Fibroblast of gingiva (primary cell): Measurements from ENCODE around the gene THAP11.

Experiments used
- DNase-seq: peaks from one replicate; pipeline ENCODE4 v3.0.0-alpha.2; 2011; ENCODE audit warnings: low read depth

Gene THAP11

GRCh38 chr16:67841816-67842508 lies at the start of gene THAP11:
THAP11 (plus strand) TSS chr16:67842320; CDS start chr16:67842555, 235 bp downstream.
- peak; percentile 89 for DNase-seq

DNA sequence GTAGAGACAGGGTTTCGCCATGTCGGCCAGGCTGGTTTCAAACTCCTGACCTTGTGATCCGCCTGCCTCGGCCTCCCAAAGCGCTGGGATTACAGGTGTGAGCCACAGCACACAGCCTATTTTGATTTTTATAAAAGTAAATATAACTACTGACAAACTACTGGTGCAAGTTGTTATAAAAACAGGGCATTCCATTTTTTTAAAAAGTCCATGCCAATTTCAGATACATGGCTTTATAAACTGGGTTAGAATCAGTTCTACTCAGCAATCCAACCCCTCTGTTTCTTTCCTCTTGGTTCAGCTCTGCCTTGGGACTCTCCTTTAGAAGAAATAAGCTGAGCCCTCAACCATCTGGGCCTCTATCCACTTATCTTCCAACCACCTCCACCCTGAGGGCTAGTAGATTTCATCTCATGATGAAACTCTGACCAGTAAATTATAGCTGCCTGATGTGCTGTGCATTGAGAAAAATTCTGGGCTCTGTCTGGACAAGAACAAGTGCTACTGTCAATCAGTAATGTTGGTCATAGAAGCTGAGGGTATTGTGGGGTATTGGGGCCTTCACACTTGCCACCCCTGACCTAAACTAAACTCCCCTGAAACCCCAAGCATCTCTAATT lies 45.9 kb upstream of the THAP11 start:
- no peak for DNase-seq

- no peak for DNase-seq
These were observed 41.7 kb upstream of the THAP11 start for GRCh38 chr16:67800338-67800926.

DNA sequence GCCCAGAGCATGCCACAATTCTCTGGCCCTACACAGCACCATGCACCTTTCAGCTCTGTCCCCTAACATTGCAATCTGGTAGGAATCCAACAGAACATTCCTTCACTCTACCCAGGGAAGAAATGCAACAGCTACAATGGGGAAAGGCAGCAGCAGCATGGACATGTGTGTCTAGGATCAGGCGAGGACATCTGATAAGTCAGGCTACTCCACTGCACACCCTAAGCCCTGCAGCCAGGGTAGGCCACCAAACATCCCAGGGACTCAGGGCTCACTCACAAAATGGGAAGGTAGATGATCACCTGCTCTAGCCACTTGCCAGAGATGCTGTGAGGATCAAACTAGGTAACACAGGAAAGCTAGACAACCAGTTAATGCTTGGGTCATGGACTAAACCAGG lies 40.9 kb upstream of the THAP11 start:
- no peak for DNase-seq

DNA sequence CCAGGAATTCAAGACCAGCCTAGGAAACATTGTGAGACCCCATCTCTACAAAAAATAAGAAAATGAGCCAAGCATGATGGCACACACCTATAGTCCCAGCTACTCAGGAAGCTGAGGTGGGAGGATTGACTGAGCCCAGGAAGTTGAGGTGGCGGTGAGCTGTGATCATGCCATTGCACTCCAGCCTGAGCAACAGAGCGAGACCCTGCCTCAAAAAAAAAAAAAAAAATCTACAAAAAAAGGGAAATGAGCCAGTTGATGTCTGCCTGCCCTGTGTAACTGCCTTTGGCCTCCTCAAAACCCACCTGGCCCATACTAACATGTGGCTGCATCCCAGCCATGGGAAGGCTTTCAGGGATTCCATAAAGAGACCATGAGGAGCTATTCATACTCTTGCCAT lies 40.2 kb upstream of the THAP11 start:
- DNase-seq, result no peak

DNA sequence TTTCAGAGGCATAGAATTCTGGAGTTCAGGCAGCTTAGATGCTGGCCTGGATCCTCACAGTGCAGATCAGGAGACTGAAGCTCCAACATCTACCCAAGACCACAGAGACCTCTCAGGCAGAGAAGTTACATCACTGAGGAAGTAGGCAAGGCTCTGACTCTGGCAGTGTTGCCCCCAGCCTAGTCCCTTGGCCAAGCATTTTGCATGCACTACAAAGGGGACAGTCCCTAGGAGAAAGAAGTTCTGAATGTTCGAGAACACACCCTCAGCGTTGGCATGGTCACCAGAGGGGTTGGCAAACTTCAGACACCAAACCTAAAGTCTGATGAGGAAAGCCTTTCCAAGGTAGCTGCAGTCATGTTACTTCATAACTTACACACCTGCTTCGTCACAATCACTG lies 38.2 kb upstream of the THAP11 start:
- no peak for DNase-seq

DNA sequence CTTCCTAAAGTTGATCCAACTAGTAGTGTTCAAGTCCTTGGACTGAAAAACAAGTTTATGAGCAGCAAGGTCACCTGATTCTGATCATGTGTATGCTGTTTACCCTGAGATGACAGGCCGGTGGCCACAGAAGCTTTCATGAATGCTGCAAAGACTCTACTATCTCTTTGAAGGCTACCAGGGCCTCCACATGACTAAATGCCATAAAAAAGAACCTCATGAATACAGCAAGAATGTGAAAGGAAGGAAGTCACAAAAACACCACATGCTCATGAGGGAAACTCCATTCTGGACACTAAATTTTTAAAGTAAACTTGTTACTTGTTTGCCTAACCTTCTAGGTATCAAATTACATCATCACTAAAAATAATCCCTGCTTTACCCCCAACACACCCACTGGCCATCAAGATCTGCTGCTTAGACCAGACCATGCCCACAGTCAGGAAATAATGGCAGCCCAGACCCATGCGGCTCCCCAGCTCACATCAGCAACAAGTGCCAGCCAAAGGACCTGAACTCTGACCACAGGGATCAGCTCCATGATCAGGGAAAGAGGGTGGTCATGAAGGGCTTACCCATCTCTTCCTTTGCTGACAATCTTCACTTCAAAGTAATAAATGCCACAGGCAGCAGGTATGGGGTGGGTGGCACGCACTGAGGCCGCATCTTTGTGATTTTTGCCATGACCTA lies 37.1 kb upstream of the THAP11 start:
- no peak for DNase-seq

DNA sequence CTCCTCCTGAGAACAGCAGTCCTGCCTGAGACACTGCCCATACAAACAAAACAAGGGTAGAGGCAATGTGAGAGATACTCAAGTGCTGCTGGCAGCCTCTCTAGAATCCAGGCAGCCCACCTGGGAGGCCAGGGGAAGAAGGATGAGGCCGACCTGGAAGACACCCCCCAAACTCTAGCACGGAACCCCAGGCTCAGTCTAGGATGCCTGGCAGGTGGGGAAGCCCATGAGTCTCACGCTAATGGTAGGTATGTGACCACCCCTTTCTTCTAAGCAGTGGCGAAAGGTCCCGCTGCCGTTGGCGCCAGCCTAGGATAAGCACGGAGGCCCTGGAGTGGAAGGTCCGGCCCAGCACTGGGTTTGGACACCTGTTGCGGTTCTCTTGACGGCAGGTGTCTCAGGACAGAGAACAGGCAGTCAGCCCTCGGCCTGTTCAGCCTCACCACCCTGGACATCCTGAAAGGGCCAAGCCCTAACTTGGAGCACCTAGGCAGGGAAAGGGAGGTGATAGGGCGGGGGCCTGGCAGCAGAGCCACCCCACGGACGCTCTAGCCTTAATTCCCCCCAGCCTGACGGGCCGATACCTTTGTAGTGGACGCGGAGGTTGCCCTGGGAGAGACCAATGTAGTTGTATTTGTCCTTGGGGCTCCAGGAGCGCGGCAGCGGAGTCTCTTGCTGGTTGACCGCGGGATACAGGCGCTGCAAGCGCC lies 36.2 kb upstream of the THAP11 start:
- no peak for DNase-seq

DNA sequence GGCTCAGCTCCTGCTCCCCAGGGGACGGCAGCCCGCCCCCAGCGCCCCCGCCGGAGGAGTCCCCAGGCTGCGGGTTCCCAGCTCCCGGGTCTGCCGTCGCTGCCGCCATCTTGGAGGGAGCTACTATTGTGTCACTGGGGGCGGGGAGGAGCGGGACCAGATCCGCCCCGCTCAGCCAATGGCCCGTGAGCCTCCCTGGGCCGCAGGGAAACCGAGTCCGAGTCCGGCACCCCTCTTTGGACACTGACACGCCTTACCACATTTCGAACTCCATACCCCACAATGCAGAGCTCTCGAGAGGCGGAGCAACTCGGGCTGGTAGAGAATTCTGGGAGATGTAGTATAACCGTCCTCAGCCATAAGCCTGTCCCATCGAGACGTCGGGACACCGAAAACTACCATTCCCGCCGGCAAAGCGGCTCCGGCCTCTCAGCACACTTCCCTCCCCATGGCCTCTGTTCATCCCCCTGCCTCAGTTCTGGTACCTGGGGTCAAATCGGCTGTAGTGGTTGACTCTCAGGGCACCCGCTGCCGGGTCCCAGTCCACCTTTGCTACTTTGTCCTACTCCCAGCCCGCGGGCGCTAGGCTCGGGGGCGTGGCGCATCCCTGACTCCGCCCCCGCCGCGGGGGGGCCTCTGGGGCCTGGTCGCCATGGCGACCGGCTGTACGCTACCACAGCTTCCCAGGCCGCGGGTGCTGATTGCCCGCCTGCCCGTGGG lies 35.5 kb upstream of the THAP11 start, which contains the start of the genes RANBP10 and TSNAXIP1:
TSS of gene RANBP10 (minus strand) at position 133 of the 720 bp plus-strand sequence. CDS start at position 109, 24 bp downstream.
TSS of gene TSNAXIP1 (plus strand) at position 462 of the 720 bp plus-strand sequence. CDS start 261 bp downstream, outside the sequence.
- peak; percentile 99 for DNase-seq

- DNase-seq, result no peak
These were observed 34.9 kb upstream of the THAP11 start for GRCh38 chr16:67807148-67807682.

- DNase-seq, result no peak
These were observed 30.2 kb upstream of the THAP11 start for GRCh38 chr16:67811899-67812298.

- DNase-seq, result no peak
These were observed 27.6 kb upstream of the THAP11 start for GRCh38 chr16:67814567-67814966.

- no peak for DNase-seq
These were observed 21.4 kb upstream of the THAP11 start for GRCh38 chr16:67820608-67821259.

DNA sequence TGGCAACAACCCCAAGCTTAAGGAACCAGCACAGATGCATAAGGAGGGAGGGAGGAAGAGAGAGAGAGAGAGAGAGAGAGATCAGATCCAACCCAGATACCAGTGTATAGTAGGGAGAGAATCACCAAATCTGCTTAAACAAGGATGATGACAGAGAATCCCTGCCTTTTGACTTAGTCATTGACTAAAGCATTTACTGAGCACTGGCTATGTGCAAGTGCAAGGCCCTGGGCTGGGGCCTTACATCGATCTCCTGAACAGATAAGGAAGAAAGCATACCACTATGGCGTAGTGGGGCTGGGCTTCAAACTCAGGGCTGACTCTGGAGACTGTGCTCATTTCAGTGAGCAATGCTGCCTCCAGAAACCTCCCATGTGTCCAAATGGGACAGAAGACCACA lies 19.6 kb upstream of the THAP11 start:
- DNase-seq, result no peak

- DNase-seq, result no peak
These were observed 17.0 kb upstream of the THAP11 start for GRCh38 chr16:67825119-67825518.

- no peak for DNase-seq
These were observed 16.2 kb upstream of the THAP11 start for GRCh38 chr16:67825906-67826305.

DNA sequence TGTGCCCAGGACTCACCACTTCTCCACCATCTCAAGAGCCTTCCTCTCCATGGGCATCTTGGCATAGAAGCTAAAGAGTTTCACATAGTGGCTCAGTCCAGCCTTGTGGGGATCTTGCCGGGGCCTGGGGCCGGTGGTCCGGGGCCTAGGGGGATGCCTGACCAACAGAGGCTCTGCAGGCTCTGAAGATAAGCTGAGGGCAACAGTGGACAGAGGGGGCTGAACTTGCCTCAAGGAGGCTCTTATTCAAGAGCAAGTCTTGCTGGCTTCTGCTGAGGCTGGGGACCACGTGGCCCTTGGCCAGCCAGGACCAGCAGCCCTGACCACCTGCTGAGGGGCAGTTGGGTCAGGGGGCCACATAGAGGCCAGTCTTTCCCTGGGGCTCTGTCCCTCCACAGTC lies 13.5 kb upstream of the THAP11 start:
- DNase-seq, result no peak

- peak; percentile 48 for DNase-seq
These were observed 9.1 kb upstream of the THAP11 start for GRCh38 chr16:67833030-67833414.

DNA sequence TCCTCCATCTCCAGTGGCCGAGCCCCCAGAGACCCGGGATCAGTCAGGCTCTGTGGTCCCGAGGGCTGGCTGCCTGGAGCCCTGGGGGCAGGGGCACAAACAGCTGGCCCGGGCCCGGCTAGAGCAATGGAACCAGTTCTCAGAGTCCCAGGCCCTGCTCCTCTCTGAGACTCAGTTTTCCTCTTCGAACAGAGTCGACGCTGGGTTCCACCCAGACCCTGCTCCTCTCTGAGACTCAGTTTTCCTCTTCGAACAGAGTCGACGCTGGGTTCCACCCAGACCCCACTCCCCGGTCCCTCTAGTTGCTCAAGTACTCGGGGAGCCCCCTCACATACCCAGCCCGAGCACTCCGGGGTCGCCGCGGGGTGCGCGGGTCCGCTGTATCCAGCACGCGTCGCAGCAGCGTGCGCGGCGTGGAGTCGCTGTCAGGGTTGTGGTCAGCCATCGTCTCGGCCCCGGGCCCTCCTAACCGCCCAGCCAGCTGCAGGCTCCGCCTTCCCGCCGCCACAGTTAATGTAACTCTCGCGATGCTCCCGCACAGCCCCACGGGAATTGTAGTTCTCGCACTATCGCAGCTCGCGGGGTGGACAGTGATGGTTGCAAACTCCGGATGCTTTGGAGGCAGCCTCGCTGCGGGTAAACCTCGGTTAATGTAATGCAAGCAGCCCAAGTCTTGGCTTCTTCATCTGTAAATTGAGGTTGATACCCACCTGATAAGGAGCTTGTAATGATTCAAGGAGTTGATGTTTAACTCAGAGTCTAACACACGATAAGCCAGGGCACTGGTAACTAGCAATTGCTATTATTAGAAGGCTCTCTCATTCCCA lies 8.5 kb upstream of the THAP11 start:
- peak; percentile 82 for DNase-seq

- DNase-seq, result no peak
These were observed 7.9 kb upstream of the THAP11 start for GRCh38 chr16:67834242-67834614.
